Fibroblast of lung (primary cell): ENCODE data around the gene CUTA. TPM values are rescaled to one million over a fixed set of nuclear protein-coding genes. Genes with fewer than 3 reads are reported as not detected.
A peak's percentile ranks its signal among the peaks of the same experiment; 100 is the strongest.

Source experiments
- DNase-seq, 2 donors: peaks; one replicate each; pipeline versions ENCODE4 v3.0.0 to v3.0.0-alpha.2; 2010; ENCODE audit warnings: low read depth in 2 of 2
- H2AFZ ChIP-seq: 2 replicates; pipeline ENCODE4 v1.5.1; 2012; ENCODE audit warnings: low read length, control low read depth, inconsistent platforms
- H3K27ac ChIP-seq: 2 replicates; pipeline ENCODE4 v1.5.1; 2011; ENCODE audit warnings: low read length, control low read depth; ENCODE audit not compliant: insufficient read depth
- H3K27me3 ChIP-seq: 2 replicates; pipeline ENCODE4 v1.5.1; 2011; ENCODE audit warnings: mild to moderate bottlenecking, low read length; ENCODE audit not compliant: control insufficient read depth, insufficient read depth
- H3K36me3 ChIP-seq: 2 replicates; pipeline ENCODE4 v1.5.1; 2011; ENCODE audit warnings: low read length; ENCODE audit not compliant: control insufficient read depth, insufficient read depth
- H3K4me1 ChIP-seq: 2 replicates; pipeline ENCODE4 v1.5.1; 2011; ENCODE audit warnings: low read length; ENCODE audit not compliant: control insufficient read depth, insufficient read depth; ENCODE audit errors: extremely low read depth
- H3K4me2 ChIP-seq: 2 replicates; pipeline ENCODE4 v1.5.1; 2011; ENCODE audit warnings: low read length, control low read depth; ENCODE audit not compliant: insufficient read depth; ENCODE audit errors: extremely low read depth
- H3K4me3 ChIP-seq, 4 experiments: fragments of 200-600 bp in 1 of 4; sonication (generic) in 1 of 4; replicated peaks in 1 of 4; 2 replicates each; pipeline ENCODE4 v1.5.1; 2011 to 2016; ENCODE audit warnings: low read length in 4 of 4, low read depth in 3 of 4, mild to moderate bottlenecking in 3 of 4, control low read depth in 2 of 4, inconsistent platforms in 1 of 4, mixed read lengths in 1 of 4; ENCODE audit not compliant: insufficient read depth in 1 of 4; ENCODE audit errors: control extremely low read depth in 1 of 4
- H3K79me2 ChIP-seq: 2 replicates; pipeline ENCODE4 v1.5.1; 2012; ENCODE audit warnings: mild to moderate bottlenecking, low read length, inconsistent platforms; ENCODE audit not compliant: control insufficient read depth, insufficient read depth
- H3K9ac ChIP-seq: 2 replicates; pipeline ENCODE4 v1.5.1; 2011; ENCODE audit warnings: mild to moderate bottlenecking, low read length, control low read depth; ENCODE audit not compliant: insufficient read depth
- H3K9me3 ChIP-seq: 2 replicates; pipeline ENCODE4 v1.5.1; 2012; ENCODE audit warnings: low read depth, low read length; ENCODE audit not compliant: control insufficient read depth, insufficient read depth
- H4K20me1 ChIP-seq: 2 replicates; pipeline ENCODE4 v1.5.1; 2011; ENCODE audit warnings: low read length; ENCODE audit not compliant: control insufficient read depth, insufficient read depth; ENCODE audit errors: extremely low read depth
- CTCF ChIP-seq, 2 donors: IDR thresholded peaks in 1 of 2; conservative IDR thresholded peaks in 1 of 2; 1 replicate in 1 of 2; 2 replicates in 1 of 2; pipeline ENCODE4 v1.5.1; 2011 to 2012; ENCODE audit warnings: low read length in 2 of 2, control low read depth in 1 of 2, inconsistent platforms in 1 of 2, low read depth in 1 of 2, mild to moderate bottlenecking in 1 of 2
- EZH2 ChIP-seq: IDR thresholded peaks from 2 replicates; pipeline ENCODE4 v1.5.1; 2012; ENCODE audit warnings: low read length, control low read depth, mild to moderate bottlenecking; ENCODE audit errors: missing control alignments
- polyA plus RNA-seq, 2 donors: library from polyadenylated mRNA; depleted of rRNA in 1 of 2; stranded (reverse) in 1 of 2; unstranded in 1 of 2; fragments of >200 nt; gene quantifications; 2 replicates each; pipeline ENCODE4 v1.2.1, GENCODE V29; 2011 to 2012; ENCODE audit warnings: missing spikeins in 1 of 2
- total RNA-seq: library from RNA; depleted of rRNA; stranded (reverse); fragments of >200 nt; gene quantifications from 2 replicates; pipeline ENCODE4 v1.2.1, GENCODE V29; 2014

The CUTA gene
- total and polyA plus RNA-seq, 2 donors (not counting 1 experiment from before 2014, with no cell fraction given): 127 to 264 TPM

- no peaks in the 10 kb centered on the region for H4K20me1 ChIP-seq
- DNase-seq: no peak
- no peak overlapping the region for H3K4me2 ChIP-seq
- H3K4me1 ChIP-seq: peaks cover 40% of the 10 kb centered on the region
- H3K27ac ChIP-seq: no peak overlapping the region
- peak overlapping the region in 1 of 4 experiments; percentile 57 for H3K4me3 ChIP-seq
- no peaks in the 10 kb centered on the region for H3K9me3 ChIP-seq
- peaks cover 4% of the 10 kb centered on the region for H3K36me3 ChIP-seq
- no peaks in the 10 kb centered on the region for H3K27me3 ChIP-seq
- no peak overlapping the region for H3K9ac ChIP-seq
- peaks cover 25% of the 10 kb centered on the region for H3K79me2 ChIP-seq
- no peak overlapping the region for H2AFZ ChIP-seq
- TF ChIP-seq CTCF (conservative IDR thresholded peaks at IDR 0.05 in 1 of 2, IDR thresholded peaks at IDR 0.05 in 1 of 2; ENCODE audit: low read depth in 1 of 2, low read length in 2 of 2) (no peak), EZH2 (no peak)
Observed at GRCh38 chr6:33428966-33429749, 11.3 kb upstream of the CUTA start.

DNA sequence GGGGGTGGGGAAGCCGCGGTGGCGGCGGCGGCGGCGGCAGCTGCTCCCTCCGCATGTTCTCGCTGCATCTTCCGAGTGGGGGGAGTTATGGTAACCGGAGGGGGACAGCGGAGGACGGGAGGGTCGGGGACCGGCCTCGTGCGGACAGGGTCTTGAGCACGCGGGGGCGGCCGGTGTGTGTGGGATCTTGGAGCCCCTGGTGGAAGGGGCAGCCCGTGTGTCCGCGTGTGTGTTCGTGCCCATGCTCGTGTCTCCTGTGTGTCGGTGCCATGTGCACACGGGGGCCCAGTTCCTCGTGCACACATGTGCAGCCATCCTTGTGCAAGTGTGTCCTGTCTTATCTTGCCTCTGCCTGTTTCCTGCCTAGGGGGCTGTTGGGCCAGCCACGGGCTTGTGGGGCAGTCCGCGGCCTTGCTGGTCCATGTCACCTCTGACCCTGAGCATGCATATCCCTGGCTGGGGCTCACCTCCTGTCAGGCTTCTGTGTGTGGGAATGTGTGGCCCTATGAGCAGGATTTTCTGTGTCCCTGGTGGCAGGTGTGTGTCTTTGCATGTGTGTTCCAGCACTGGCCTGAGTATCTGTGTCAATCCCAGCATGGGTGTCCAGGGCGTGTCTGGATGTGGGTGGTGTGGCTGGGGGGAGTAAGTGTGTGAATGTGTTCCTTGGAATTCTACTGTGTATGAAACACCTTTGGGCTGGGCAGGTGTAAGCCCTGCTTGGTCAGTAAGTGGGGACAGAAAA, 10.5 kb upstream of the CUTA start:
- Histone ChIP-seq H3K9ac (no peak overlapping the region), H3K27me3 (no peaks in the 10 kb centered on the region), H4K20me1 (no peaks in the 10 kb centered on the region), H3K4me3 (peak overlapping the region; percentile 36 to 57 (median 46)), H3K79me2 (peaks cover 28% of the 10 kb centered on the region), H3K4me2 (peak overlapping the region; percentile 75), H3K27ac (no peak overlapping the region), H3K36me3 (peaks cover 8% of the 10 kb centered on the region), H2AFZ (no peak overlapping the region), H3K4me1 (peaks cover 36% of the 10 kb centered on the region), H3K9me3 (no peaks in the 10 kb centered on the region)
- DNase-seq: no peak
- TF ChIP-seq CTCF (conservative IDR thresholded peaks at IDR 0.05 in 1 of 2, IDR thresholded peaks at IDR 0.05 in 1 of 2; ENCODE audit: low read depth in 1 of 2, low read length in 2 of 2) (peak; percentile 6 to 32), EZH2 (no peak)

GRCh38 chr6:33427585-33428223, 9.8 kb upstream of the CUTA start:
- peak overlapping the region; percentile 40 for H3K27ac ChIP-seq
- no peaks in the 10 kb centered on the region for H4K20me1 ChIP-seq
- DNase-seq: no peak
- H3K9ac ChIP-seq: peak overlapping the region; percentile 66
- H2AFZ ChIP-seq: no peak overlapping the region
- H3K79me2 ChIP-seq: peaks cover 28% of the 10 kb centered on the region
- TF ChIP-seq EZH2 (no peak), CTCF (conservative IDR thresholded peaks at IDR 0.05 in 1 of 2, IDR thresholded peaks at IDR 0.05 in 1 of 2; ENCODE audit: low read depth in 1 of 2, low read length in 2 of 2) (no peak)
- H3K4me1 ChIP-seq: peaks cover 30% of the 10 kb centered on the region
- H3K27me3 ChIP-seq: no peaks in the 10 kb centered on the region
- H3K4me3 ChIP-seq: peak overlapping the region; percentile 34 to 69 (median 54)
- no peaks in the 10 kb centered on the region for H3K9me3 ChIP-seq
- H3K4me2 ChIP-seq: peak overlapping the region; percentile 88
- peaks cover 6% of the 10 kb centered on the region for H3K36me3 ChIP-seq
